Right ventricle myocardium superior (tissue), 1 donor: ENCODE measurements around the gene FOXP1. TPM values are rescaled to one million over a fixed set of nuclear protein-coding genes. Genes with fewer than 3 reads are reported as not detected.
A peak's percentile ranks its signal among the peaks of the same experiment; 100 is the strongest.

Experiments used
- ATAC-seq: fragments of 200-7000 bp; cut with Tn5 transposase; one replicate; pipeline ENCODE4 v1.9.1; 2020; ENCODE audit warnings: mild to moderate bottlenecking; ENCODE audit not compliant: poor library complexity
- DNase-seq: peaks from one replicate; pipeline ENCODE4 v3.0.0-alpha.2; 2020
- intact Hi-C: fragments of 100-400 bp; cut with DNase I; formaldehyde crosslinking; loops from one replicate; pipeline ENCODE4 v1.11.2; 2022
- total RNA-seq: library from RNA; stranded (reverse); fragmentation: NEBNext Ultra II Directional; extraction: Animal tissue kit (Norgen Biotek cat#: 25700); gene quantifications from one replicate; pipeline ENCODE4 v1.2.1, GENCODE V29; 2021
- donor health status: DM: no; HTN: yes; CAD: no; lungs with severe emphysema.

Gene FOXP1
- total RNA-seq, 1 donor from 2014 or later = 36.3 TPM

GRCh38 chr3:71180524-71180923, 403.0 kb downstream of the FOXP1 start:
- ATAC-seq = no peak
- intact Hi-C loops = no loop called here
- no peak for DNase-seq

GRCh38 chr3:71177375-71177774, 406.2 kb downstream of the FOXP1 start:
- intact Hi-C loops = no loop called here
- DNase-seq (no peak), ATAC-seq (no peak)

DNA sequence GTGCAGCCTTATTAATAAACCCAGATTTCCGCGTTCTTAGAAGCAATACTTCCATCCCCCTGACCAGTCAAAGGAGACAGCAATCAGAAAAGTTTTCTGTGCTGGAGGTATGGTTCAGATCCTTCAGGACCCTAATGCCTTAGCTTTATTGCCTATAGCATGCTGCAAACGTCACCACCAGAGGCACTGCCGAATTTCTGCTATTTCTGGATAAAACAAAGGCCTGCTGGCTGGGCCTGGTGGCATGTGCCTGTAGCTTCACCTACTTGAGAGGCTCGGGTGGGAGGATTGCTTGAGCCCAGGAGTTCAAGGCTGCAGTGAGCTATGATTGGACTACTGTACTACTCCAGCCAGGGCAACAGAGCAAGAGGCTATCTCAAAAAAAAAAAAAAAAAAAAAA, 407.2 kb downstream of the FOXP1 start:
- DNase-seq (no peak), ATAC-seq (no peak)
- intact Hi-C loops = no loop called here

- intact Hi-C loops = no loop called here
- DNase-seq (no peak), ATAC-seq (no peak)
Observed at GRCh38 chr3:71175691-71176365, 407.7 kb downstream of the FOXP1 start.

GRCh38 chr3:71172951-71173350, 410.6 kb downstream of the FOXP1 start:
- DNase-seq = no peak
- ATAC-seq = peak; percentile 66
- intact Hi-C loops = no loop called here

GRCh38 chr3:71172189-71172588, 411.3 kb downstream of the FOXP1 start:
- DNase-seq (no peak), ATAC-seq (no peak)
- intact Hi-C loops = no loop called here

DNA sequence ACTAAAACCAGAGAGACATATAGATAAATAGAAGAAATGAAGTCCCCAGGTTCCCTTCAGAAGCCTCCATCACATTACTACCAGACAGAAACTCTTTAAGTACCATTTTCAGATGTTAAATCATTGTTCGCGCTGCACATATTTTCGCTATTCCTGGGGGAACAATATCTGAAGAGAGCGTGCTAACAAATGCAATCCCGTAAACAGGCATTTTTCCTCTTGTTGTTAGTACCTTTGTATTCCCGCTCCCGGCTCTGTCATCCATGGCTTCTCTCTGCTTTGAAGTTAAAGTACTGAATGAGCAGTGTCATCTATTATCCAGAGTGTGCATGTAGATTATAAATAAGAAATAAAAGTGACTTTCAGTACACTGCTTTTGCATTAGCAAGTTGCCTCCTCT, 412.3 kb downstream of the FOXP1 start:
- intact Hi-C loops = no loop called here
- DNase-seq = no peak
- ATAC-seq = no peak

DNA sequence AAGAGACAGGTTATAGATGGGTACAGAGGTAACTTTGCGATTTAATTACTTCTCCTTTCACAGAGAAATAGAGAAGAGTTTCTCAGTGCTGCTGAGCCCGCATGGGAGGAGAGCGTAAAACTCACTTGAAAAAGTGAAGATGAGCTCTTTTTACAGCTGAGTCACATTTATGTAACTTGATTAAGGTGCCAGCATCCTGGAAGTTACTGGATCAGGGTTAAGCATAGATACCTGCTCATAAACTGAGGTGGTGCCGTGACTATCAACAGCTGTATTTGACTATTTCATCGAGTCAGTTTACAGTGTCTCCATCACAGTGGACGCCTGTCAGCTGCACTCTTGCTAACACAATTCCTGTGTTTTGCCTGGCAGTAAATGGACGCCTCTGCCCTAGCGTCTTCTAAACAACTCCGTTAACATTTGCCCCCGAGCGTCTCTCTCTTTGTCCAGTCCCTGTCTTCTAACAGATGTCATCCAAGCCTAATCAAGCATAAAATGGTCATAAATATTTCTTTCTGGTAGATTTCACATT, 414.6 kb downstream of the FOXP1 start:
- no peak for DNase-seq
- intact Hi-C loops = no loop called here
- no peak for ATAC-seq

DNA sequence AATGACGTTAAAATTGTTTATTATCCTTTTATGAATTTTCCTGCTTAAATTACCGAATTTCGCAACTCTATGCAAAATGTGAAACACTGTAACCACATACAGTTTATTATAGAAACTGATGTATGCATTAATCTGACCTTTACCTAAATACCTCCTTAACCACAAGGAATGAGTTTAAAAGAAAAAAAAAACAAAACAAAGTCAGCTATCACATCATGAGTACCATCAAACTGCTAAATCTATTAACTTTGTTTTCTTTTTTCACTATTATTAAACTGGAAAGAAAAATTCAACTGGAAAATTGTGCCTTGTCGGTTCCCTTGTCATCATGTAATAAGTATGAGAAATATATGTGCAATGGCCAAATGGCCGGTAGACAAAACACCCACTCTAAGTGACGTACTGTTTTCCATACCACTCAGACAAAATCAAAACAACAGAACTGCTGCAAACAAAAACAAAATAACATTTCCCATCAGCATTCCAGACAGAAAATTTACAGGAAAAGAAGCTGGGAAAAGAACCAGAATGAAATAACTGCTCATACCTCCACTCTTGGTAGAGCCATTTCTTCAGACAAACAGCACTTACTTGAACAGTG, 415.3 kb downstream of the FOXP1 start:
- no peak for ATAC-seq
- intact Hi-C loops = no loop called here

DNA sequence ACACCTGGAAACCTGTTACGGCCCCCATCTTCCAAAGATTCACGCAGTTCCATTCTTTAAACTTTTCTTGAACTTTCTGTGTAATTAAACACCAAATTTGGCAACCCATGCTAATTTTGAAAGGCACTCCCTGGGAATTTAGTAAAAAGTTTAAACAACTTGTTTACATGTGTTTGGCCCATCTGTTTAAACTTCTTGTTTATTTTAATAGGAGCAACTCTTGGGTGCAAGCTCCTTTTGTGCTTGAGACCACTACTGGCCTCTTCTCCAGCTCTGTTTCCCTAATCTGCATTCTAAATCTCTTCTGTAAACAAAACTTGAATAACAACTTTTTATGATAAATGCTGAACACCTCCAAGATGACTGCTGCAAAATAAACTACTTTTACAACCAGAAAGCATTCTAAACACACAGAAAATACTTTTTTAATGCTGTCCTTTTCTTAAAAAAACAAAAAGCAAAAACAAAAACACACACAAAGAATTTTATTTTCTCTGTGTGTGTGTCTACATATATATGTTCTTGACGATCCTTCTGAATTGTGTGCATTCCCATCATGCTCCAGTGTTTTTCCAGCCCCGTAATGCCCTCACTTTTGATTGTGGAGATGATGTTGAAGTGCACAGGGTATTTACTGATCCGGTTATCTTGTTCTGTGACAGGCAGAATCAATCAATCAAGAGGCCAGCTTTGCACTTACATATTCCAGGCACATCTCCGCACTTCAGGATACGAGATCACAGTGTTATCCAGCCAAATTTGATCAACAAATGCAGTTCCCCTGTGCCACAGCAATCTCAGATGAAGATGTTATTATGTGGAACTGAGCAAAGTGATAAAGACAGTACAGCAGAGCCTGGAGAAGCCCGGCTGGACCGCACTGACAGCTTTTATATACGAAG, 416.9 kb downstream of the FOXP1 start:
- DNase-seq = no peak
- intact Hi-C loops = no loop called here
- ATAC-seq = no peak

More for the DNA sequence above, 415.3 kb downstream of the FOXP1 start:
- no peak for DNase-seq

DNA sequence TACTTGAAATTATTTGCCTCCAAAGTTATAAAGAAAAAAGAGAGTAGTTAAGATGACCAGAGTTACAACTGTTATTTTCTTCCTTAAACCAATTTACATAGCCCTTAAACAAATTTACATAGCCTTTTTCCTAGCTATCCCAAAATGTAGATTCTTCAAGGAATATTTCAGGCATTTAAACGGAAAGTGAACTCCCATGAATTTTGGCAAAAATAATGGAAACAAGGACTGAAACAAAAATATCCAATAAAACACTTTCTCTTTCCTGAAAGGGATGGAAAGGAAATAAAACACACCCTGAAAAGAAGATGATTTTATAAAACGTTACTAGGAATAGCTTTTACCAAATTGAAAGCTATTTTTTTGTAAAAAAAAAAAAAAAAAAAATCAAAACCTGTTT, 418.6 kb downstream of the FOXP1 start:
- no peak for ATAC-seq
- no peak for DNase-seq
- intact Hi-C loops = no loop called here

GRCh38 chr3:71163198-71163918, 420.2 kb downstream of the FOXP1 start:
- no peak for ATAC-seq
- DNase-seq = no peak
- intact Hi-C loops = no loop called here

- ATAC-seq (no peak), DNase-seq (no peak)
- intact Hi-C loops = no loop called here
Observed at GRCh38 chr3:71162221-71162620, 421.3 kb downstream of the FOXP1 start.

GRCh38 chr3:71160785-71161546, 422.6 kb downstream of the FOXP1 start:
- ATAC-seq = no peak
- intact Hi-C loops = no loop called here
- DNase-seq = no peak

DNA sequence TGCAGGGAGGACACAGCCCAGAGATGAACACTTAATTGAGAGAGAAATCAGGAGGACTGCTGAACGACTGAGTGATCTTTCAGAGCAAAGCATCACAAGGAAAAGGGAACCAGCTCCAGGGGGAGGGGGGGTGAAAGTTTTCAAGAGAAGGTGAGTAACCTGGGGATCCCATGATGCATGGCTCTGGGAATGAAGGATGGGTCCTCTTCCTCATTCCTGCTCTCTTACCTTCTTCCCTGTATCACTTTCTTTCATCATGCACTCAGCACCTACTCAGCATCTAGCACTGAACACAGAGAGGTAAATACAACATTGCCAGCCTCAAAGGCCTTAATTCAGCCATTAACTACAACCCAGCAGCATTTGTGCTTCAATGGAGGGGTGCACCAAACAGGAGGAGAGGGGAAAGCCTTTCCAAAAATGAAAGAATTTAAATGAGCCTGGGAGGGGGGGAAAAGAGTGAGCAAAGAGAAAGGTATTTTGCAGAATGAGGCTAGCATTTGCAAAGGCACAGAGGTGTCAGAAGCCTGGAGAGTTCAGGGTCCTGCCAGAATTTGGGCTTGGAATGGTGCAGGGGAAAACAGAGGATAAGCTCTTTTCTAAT, 427.4 kb downstream of the FOXP1 start:
- intact Hi-C loops = no loop called here
- ATAC-seq = no peak
- no peak for DNase-seq

- intact Hi-C loops = no loop called here
- DNase-seq = no peak
- no peak for ATAC-seq
Observed at GRCh38 chr3:71154846-71155245, 428.7 kb downstream of the FOXP1 start.

DNA sequence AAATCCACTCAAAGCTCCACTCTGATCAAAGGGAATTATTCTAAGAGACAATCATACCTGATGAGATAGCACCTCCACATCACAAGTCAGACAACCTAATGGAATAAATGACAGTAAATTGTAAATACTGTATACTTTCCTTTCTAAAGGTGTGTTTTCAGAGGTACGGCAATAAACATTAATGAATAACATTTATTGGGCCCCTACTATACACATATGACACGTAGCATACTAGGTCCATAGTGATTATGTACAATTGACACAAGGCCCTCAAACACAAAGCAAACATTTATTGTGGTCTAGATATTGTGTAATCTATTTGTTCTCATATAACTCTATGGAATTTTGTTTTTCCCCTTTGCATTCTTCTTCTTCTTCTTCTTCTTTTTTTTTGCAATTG, 429.8 kb downstream of the FOXP1 start:
- ATAC-seq (no peak), DNase-seq (no peak)
- intact Hi-C loops = no loop called here

GRCh38 chr3:71152892-71153265, 430.6 kb downstream of the FOXP1 start:
- intact Hi-C loops = no loop called here
- DNase-seq = no peak
- peak; percentile 41 for ATAC-seq
